HG03066 (cell line): ENCODE results near the gene RNASEH2B.

Experiments used
- ATAC-seq: cut with Tn5 transposase; IDR thresholded peaks from one replicate; pipeline ENCODE4 v1.9.1; 2021; ENCODE audit warnings: low read depth; ENCODE audit not compliant: unreplicated experiment

The RNASEH2B gene

DNA sequence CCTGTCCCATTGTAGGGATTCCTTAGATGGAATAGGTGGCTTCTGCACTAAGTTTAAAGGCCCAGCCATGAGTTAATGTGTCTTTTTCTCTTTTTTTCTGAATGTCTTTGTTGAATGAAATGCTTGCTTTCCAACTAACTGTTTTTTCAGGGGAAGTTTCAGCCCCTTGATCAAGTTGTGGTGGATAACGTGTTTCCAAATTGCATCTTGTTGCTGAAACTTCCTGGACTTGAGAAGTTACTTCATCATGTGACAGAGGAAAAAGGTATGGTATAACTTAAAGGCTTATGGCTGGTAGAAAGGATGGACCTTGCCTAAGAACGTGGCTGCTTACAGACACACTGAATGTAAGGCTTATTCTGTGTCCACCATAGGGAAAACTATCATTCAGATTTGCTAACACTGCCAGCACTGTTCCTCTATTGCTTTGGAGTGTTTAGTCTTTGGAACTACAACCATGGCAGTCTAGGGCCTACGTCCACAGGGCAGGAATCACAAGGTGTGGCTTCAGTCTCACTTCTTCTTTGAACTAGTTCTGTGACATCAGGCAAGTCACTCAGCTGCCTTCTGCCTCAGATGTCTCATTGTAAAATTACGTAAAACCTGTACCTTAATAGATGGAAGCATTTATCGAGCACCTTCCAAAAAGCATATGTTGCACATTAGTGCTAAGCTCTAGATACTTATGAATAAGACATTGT lies 25.3 kb downstream of the RNASEH2B start:
- no peak for ATAC-seq

DNA sequence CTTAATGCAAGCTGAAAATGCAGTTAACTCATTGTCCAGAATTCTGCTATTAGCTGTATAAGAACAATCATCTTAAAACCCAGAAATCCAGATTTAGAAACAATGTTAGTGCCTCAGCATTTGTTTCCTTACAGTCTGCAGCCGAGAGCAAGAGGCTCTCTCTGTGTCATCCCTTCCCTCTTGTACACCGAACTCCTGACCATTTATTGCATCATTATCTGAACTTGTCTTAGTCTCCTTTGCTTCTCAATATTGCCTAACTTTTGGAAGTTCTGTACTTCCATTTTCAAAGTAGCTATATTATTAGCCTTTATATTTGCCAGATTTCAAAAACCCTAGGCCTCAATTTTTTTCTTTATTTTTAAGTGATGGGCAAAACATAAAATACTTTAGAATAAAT lies 27.1 kb downstream of the RNASEH2B start:
- ATAC-seq: no peak

DNA sequence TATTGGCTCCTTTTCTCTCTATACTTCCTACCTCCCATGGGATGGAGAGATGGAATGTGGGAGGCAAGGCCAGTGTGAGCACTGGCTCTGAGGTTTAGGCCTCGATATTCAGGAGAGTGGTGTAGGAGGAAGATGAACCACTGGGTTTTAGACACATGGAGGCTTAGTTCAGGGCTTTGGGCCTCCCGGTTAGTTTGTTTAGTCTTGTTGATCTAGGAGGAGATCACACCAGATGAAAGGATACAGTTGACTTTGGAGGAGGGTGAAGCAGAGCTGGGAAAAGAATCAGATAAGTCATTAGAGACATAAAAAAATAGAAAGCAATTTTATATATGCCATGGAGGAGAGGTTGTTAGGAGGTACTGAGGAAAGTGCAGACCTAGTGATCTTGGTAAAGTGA lies 30.9 kb downstream of the RNASEH2B start:
- ATAC-seq: no peak

DNA sequence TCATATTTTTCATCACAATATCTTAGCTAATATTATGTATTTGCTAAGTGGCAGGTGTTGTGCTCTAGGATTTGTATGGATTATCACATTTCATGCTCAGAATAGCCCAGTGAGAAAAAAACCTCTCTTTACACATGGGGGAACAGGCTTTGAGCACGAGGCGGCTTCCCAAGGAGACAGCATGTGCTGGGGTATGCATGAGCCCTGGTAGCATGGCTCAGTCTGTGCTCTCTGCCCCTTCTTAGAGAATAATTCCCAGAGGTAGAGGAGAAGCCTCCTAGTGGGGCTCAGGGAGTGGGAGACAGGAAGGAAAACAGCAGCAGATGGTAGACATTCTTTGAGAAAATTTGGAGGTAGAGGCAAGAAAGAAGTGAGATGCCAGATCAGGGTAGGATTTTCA lies 31.6 kb downstream of the RNASEH2B start:
- no peak for ATAC-seq

DNA sequence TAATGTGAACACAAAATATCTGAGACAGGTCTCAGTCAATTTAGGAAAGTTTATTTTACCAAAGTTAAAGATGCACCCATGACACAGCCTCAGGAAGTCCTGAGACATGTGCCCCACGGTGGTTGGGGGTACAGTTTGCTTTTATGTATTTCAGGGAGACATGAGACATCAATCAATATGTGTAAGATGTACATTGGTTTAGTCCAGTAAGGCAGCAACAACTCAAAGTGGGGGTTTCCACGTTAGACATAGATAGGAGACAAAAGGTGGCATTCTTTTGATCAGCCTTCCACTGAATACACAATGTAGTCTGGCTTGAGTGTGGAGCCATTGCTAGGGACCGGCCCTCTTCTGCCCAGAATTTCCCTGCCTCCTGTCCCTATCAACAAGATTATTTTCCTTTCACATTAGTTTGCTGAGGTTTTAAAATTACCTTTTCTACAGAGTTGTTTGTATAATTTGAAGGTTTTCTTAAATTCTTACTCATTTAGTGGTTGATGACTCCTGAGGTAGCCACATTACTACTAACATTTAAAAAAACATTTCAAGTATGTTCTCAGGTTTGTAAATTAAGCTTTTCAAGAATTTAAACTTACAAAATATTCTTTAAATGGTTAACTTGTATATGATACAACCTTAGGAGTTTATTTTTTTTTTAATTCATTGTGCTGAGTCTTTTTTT lies 33.2 kb downstream of the RNASEH2B start:
- no peak for ATAC-seq

DNA sequence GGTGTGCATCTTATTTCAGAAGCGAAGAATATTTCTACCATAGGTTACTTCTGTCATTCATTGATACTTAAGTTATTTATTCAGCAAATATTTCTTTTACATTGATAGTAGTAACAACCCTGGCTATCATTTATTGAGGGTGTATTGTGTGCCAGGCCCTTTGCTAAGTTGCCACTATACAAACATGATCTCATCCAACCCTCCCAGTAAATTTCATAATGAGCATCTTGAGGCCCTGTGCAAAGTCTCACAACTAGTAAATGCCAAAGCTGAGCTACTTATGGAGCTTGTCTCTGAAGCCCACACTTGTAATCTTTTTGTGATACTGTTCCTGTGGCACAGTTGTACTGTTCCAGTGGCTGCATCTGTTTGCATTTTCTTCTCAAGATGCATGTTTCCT lies 36.1 kb downstream of the RNASEH2B start:
- ATAC-seq: no peak

DNA sequence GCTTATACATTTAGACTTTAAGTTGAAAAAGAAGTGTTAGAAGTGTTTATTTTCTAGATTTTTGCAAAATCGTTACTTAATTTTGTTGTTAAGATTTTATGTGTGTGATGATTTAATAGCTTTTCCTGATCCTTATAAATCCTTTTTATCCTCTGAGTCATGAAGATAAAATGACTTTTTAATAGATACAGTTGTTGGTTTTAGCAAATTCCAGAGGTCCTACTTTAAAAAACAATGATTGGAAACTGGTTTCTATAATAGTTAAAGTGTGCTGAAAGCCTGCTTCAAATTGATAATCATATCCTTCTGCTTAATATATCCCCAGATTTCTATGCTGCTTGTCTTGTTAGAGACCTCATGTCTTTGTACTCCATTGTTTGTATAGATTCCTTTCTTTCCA lies 39.0 kb downstream of the RNASEH2B start:
- ATAC-seq: no peak

DNA sequence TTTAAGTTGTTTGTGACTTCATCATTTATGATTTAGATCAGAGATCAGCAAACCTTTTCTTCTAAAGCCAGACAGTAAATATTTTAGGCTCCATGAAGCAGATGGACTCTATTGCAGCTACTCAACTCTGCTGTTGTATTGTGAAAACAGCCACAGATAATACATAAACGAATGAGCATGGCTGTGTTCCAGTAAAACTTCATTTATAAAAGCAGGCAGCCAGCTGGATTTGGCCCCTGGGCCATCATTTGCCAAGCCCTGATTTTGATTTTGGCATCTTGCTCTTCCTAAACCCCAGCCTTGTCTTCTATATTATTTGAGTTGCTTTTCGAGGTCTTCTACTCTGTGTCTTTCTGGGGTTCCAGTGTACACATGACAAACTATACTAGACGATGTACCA lies 41.3 kb downstream of the RNASEH2B start:
- no peak for ATAC-seq

DNA sequence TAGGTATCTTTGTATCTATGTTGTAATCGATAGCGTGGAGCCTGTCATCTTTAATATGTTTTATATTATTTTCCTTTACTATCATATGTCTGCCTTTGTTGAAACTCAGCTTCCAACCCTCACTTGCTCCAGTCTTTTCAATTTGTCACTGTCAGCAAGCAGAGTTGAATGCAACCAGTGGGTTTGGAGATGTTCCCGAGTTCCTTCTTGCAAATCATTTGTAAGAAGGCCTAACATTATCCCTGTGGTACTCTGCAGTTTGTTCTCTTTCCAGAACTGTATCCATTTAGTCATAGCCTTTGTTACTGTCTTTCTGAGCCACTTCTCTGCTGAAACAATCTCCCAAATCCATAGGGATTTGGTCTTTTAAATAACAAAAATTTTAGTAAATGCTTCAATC lies 41.8 kb downstream of the RNASEH2B start:
- ATAC-seq: no peak

DNA sequence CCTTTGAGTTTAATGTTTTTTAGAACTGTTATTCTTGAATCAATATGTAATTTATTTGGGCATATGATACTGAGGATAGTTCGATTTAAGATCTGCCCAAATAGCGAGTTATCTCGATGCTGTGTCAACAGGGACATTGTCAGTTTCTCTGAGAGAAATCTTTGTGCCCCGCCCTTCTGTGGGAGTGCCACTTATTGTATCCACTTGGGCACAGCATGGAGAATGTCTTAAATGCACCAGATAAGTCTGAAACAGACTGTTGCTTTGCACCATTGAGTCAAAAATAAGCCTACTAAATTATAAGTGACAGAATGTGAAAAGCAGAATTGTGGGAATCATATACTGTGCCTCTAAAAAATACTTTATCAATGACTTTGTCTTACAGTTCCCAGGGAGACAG lies 45.6 kb downstream of the RNASEH2B start:
- ATAC-seq: no peak

DNA sequence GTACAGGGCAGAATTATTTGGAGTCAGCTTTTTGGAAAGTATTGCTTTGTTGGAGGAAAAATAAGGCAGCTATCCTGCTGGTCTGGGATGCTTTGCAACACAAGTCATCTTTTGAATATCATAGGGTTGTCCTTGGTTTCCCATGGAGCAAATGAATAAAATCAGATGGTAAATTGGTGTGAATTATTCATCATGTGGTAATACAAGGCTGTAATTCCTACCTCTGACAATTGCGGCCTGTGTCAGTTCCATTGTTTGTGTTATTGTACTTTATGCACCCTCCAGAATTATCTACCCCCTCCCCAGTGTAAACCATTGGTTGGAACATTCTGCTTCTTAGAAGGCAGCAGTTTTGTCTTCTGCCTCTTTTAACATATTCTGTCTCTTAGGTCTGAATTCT lies 46.2 kb downstream of the RNASEH2B start:
- ATAC-seq: no peak

DNA sequence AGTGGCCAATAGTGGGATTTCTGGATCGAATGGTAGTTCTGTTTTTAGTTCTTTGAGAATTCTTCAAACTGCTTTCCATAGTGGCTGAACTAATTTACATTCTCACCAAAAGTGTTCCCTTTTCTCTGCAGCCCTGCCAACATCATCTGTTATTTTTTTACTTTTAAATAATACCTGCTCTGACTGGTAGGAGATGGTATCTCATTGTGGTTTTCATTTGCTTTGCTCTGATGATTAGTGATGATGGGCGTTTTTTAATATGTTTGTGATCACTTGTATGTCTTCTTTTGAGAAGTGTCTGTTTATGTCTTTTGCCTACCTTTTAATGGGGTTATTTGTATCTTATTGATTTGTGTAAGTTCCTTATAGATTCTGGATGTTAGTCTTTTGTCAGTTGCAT lies 48.0 kb downstream of the RNASEH2B start:
- ATAC-seq: no peak

DNA sequence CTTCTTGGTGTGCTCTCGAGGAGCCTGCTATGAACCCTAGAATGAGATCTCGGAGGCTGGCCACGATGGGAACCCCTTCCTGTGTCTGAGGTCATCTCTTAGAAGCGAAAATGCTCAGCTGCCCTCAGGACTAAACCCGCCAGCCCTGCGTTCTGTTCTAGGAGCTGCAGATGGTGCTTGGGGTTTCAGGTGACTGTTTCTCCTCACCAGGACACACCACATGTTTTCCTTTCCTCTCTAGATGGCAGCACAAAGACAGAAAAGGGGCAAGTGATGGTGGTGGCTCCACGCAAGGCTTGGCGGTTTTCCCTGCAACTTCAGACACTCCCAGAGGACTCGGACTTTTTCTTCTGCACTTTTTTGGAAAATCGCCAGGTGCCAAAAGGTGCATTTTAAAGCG lies 60.1 kb downstream of the RNASEH2B start:
- ATAC-seq: no peak

DNA sequence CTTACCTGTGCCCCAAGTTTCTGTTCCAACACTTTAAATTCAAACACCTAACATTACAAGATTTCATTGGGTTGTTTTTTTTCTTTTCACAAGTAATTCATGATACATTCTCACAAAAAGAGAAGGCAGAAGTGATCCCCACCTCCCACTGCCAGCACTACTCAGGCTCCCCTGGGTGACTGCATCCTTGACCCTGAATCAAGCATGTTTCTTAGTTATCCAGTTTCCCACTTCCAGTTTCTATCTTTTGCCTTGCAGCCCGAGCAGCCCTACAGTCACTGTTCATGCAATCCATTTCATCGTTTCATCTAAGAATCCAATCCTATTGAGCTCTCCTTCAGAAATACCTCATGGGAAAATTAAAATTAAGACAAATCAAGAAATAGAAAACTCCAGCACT lies 61.4 kb downstream of the RNASEH2B start:
- no peak for ATAC-seq

DNA sequence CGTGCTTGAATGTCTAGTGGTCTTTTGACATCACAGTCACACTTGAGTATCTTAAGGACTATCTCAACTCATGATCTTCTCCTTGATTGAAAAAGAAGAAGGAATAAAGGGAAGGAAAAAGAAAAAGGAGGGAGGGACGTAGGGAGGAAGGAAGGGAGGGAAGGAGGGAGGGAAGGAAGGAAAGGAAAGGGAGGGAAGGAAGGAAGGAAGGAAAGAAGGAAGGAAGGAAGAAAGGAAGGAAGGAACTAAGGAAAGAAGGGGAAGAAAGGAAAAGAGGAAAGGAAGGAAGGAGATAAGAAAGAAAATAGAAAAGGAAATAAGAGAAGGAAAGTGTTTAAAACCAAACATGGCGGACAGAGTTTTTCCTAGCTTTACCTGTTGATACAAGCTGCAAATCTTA lies 64.7 kb downstream of the RNASEH2B start:
- no peak for ATAC-seq

DNA sequence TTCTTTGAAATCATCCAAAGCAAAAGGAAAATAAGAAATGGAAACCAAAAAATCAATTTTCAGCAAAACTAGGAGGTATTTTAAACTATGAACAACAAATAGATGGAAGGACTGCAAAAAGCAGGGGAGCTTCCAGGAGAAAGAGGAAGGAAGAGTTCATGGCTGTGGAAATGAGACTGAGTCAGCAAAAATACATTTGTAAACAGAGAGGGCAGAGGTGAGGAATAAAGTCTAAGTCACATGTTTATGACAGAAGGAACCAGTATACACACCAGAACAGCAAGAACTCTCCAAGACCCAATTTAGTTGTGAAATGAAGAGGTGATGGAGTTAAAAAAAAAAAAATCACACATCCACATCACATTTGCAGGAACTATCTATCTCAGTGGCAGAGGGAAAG lies 69.6 kb downstream of the RNASEH2B start:
- ATAC-seq: no peak

DNA sequence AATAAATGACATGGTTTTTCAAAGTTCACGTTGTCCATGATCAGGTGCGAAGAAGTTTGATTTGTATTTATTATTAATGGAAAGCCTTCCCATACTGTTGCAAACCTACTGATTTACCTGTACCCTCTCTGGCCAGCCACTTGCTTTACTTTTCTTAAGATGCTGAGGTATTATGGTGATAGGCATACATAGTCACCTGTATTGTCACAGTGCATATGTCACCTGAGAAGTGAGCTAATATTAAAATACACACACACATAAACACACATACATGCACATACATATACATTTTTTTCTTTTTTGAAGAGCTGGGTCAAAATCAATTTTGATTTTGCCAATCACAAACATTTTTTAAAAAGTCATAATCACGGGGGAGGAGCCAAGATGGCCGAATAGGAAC lies 72.1 kb downstream of the RNASEH2B start:
- no peak for ATAC-seq

DNA sequence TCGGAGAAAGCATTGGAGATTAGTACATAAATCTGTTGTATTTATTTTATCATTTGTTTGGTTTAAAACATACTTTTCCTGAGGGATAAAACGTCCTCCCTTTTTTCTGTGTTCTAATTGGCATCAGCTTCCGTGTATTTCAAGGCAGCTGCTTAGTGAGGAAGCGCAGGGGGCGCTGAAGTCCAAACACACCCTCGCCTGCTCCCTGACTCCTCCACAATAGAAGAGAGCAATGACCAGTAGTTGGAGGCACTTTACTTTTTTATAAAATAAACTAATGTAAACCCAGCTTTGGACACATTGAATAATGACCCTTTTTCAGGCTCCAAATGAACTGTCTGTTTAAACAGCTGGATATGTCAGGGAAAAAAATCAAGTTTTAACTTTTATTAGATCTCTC lies 79.9 kb downstream of the RNASEH2B start:
- ATAC-seq: no peak

DNA sequence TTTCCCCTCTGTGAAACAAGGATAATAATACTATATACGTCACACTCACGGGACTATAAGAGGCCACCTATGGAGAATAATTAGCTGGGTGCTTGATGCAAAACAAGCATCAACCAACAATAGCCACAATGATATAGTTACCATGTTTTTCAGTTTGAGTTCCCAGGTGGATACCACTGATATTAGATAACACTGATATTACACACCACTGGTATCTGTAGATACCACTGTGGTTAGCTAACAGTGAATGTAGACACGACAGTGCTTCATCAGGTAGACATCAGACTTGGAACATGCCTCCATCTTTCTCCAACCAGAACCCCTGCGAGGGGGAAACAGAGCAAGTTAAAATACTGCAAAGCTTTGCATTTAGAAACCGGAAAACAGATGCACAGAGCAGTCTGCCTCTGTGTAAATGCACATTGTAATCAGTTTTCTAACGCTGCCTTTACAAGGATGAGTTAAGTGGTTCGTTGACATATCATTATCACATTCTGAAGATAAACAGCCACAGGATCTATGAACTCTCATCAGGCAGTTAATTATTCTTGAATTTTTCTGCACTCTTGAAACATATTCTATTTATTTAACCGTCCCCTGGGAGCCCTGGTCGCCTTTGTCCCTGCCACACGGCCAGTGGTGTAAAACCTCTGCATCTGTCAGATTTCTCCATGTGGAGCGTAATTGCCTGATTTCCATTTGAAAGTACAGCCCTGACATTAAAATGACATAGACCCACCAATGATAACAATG lies 80.7 kb downstream of the RNASEH2B start:
- ATAC-seq: no peak

DNA sequence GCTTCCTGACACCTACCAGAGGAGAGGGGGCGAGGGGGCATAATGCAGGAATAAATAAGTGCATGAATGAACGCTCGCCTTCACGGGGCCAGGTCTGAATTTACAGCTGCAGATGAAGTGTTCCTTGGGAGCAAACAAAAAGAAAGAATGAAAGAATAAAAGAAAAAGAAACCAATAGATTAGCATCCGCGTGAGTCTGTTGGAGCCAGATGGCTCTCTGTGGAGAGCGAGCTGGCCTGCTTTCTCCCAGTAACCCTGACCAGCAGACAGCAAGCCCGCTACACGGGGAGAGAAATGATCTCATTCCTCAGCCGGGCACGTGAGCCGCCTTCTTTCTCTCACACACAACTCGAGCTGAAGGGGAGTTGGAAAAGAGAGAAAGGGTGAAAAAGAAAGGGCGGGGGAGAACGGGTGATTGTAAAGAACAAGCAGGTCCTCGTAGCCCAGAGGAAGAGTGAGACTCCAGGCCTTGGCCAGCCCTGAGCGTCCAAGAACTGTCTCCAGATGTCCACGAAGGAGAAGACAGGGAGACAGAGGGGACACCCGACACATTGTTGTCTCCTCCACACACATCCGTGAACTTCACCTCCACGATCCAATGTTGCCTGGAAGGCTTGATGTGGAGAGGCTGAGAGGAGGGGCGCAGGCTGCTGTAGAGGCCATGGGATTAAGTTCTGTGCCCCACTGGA lies 81.4 kb downstream of the RNASEH2B start:
- ATAC-seq: no peak
